ENCODE data around the gene SLC25A27.
"Not testable (repeated sequence)": the region's sequence is repeated elsewhere in the genome, so short reads cannot be mapped to it uniquely, and the experiment has no call there.

SLC25A27 gene

GRCh38 chr6:46652603-46653438, at the start of gene SLC25A27, which contains the start of gene CYP39A1:
Gene SLC25A27 (plus strand): TSS chr6:46652975. CDS start chr6:46653193, 218 bp downstream.
Gene CYP39A1 (minus strand): TSS chr6:46652818. CDS start chr6:46652582, 236 bp downstream.
- DNase-seq, result peak; percentile 73 to 74

GRCh38 chr6:46605091-46605797, 47.5 kb upstream of the SLC25A27 start:
- DNase-seq, result no peak

- DNase-seq, result no peak
Observed at GRCh38 chr6:46606338-46606737, 46.4 kb upstream of the SLC25A27 start.

- no peak for DNase-seq
Observed at GRCh38 chr6:46610862-46611553, 41.8 kb upstream of the SLC25A27 start.

GRCh38 chr6:46612645-46613044, 40.1 kb upstream of the SLC25A27 start:
- DNase-seq, result no peak

GRCh38 chr6:46618726-46619125, 34.0 kb upstream of the SLC25A27 start:
- no peak for DNase-seq

- DNase-seq, result no peak
Observed at GRCh38 chr6:46626228-46626909, 26.4 kb upstream of the SLC25A27 start.

GRCh38 chr6:46626976-46627375, 25.8 kb upstream of the SLC25A27 start:
- no peak for DNase-seq

GRCh38 chr6:46628498-46628897, 24.3 kb upstream of the SLC25A27 start:
- DNase-seq, result no peak

GRCh38 chr6:46628976-46629375, 23.8 kb upstream of the SLC25A27 start:
- DNase-seq, result no peak

GRCh38 chr6:46629691-46630090, 23.1 kb upstream of the SLC25A27 start:
- no peak for DNase-seq

GRCh38 chr6:46632053-46632452, 20.7 kb upstream of the SLC25A27 start:
- no peak for DNase-seq

GRCh38 chr6:46635462-46635861, 17.3 kb upstream of the SLC25A27 start:
- DNase-seq, result no peak

GRCh38 chr6:46637145-46637544, 15.6 kb upstream of the SLC25A27 start:
- no peak for DNase-seq

- DNase-seq, result no peak
Observed at GRCh38 chr6:46637933-46638332, 14.8 kb upstream of the SLC25A27 start.

- no peak for DNase-seq
Observed at GRCh38 chr6:46638650-46639049, 14.1 kb upstream of the SLC25A27 start.

- DNase-seq, result no peak
Observed at GRCh38 chr6:46642928-46643751, 9.6 kb upstream of the SLC25A27 start.

GRCh38 chr6:46645265-46645664, 7.5 kb upstream of the SLC25A27 start:
- no peak for DNase-seq

- DNase-seq, result not testable (repeated sequence)
Observed at GRCh38 chr6:46648108-46648507, 4.7 kb upstream of the SLC25A27 start.

- DNase-seq, result no peak
Observed at GRCh38 chr6:46648869-46649492, 3.8 kb upstream of the SLC25A27 start.

GRCh38 chr6:46651006-46651405, 1.8 kb upstream of the SLC25A27 start:
- no peak for DNase-seq
